Adrenal gland (tissue), 12 donors: ENCODE measurements around the gene NSG1. TPM values are rescaled to one million over a fixed set of nuclear protein-coding genes. Genes with fewer than 3 reads are reported as not detected.

Experiments
- DNase-seq, 7 donors: peaks; one replicate each; pipeline ENCODE4 v3.0.0-alpha.2; 2019 to 2020
- H3K27ac ChIP-seq, 5 donors: fragments of 200-600 bp; sonication (generic) in 4 of 5; 1 replicate in 3 of 5; 2 replicates in 2 of 5; pipeline versions ENCODE4 v1.5.1 to v1.8.0; 2016 to 2020; ENCODE audit warnings: mild to moderate bottlenecking in 1 of 5
- H3K27me3 ChIP-seq: fragments of 200-600 bp; 2 replicates; pipeline ENCODE4 v1.8.0; 2021
- H3K36me3 ChIP-seq, 2 donors: fragments of 200-600 bp; replicated peaks in 1 of 2; 1 replicate in 1 of 2; 2 replicates in 1 of 2; pipeline versions ENCODE4 v1.5.1 to v1.8.0; 2018 to 2022
- H3K4me1 ChIP-seq, 2 donors: fragments of 200-600 bp; replicated peaks in 1 of 2; 1 replicate in 1 of 2; 2 replicates in 1 of 2; pipeline versions ENCODE4 v1.5.1 to v1.8.0; 2018 to 2021
- H3K4me3 ChIP-seq, 4 donors: fragments of 200-600 bp; sonication (generic) in 3 of 4; one replicate each; pipeline ENCODE4 v1.5.1; 2016 to 2018
- H3K9me3 ChIP-seq, 3 donors: fragments of 200-600 bp; sonication (generic) in 1 of 3; replicated peaks in 1 of 3; 1 replicate in 2 of 3; 2 replicates in 1 of 3; pipeline versions ENCODE4 v1.5.1 to v1.8.0; 2016 to 2021
- POLR2A ChIP-seq, 2 donors: fragments of 450-650 bp; IDR thresholded peaks; one replicate each; pipeline ENCODE4 v1.6.1; 2017; ENCODE audit warnings: antibody characterized with exemption in 2 of 2, mild to moderate bottlenecking in 2 of 2, moderate library complexity in 1 of 2
- WGBS, 4 donors: extraction: QIAGEN DNeasy Blood & Tissue Kit in 2 of 4; methylation state at CpG; one replicate each; pipeline versions ENCODE4 v1.1.5 to v1.1.7; 2013 to 2017; 5-methylcytosine and 5-hydroxymethylcytosine counted together
- intact Hi-C, 2 donors: fragments of 100-400 bp; cut with DNase I; formaldehyde crosslinking; loops; one replicate each; pipeline versions ENCODE4 v1.14.1 to v1.15.0; 2022 to 2023
- polyA plus RNA-seq, 3 donors: library from polyadenylated mRNA; stranded (reverse); fragments of 200-250 nt in 2 of 3; fragments of 350-450 nt in 1 of 3; fragmentation: Illumina TruSeq in 1 of 3; extraction: RNeasy Lipid Tissue Mini Kit (QIAGEN cat#74804) in 1 of 3; gene quantifications; one replicate each; pipeline ENCODE4 v1.2.3, GENCODE V29; 2013 to 2014
- total RNA-seq, 9 donors: library from RNA; depleted of rRNA in 4 of 9; stranded (reverse); fragments of >200 nt in 4 of 9; fragments of 120-200 nt in 1 of 9; fragmentation: NEBNext Ultra II Directional in 1 of 9; extraction: Animal tissue kit (Norgen Biotek cat#: 25700) in 1 of 9; gene quantifications; one replicate each; pipeline versions ENCODE4 v1.1.0 to v1.2.4, GENCODE V29; 2013 to 2023
- TF ChIP-seq, protein P1 (sequence below), 6 experiments: fragments of 450-650 bp in 4 of 6; fragments of 200-600 bp in 2 of 6; sonication (generic) in 1 of 6; IDR thresholded peaks; 1 replicate in 5 of 6; 2 replicates in 1 of 6; pipeline versions ENCODE4 v1.5.1 to v1.8.0; 2016 to 2021; ENCODE audit warnings: antibody characterized with exemption in 6 of 6, mild to moderate bottlenecking in 2 of 6, moderate library complexity in 1 of 6
- donor health status: healthy with polysubstance abuse.
- donor health status: Bipolar disorder and iron deficiency.
- donor health status: DM: yes; HTN: yes; CAD: no.
- donor health status: DM: no; HTN: no; CAD: no.
- donor health status: DM: no; HTN: no; CAD: no.
- donor health status: DM: yes; HTN: yes; CAD: no.

Gene NSG1
- total and polyA plus RNA-seq, 12 donors: 1.4 to 42.7 (median 9.9) TPM

DNA sequence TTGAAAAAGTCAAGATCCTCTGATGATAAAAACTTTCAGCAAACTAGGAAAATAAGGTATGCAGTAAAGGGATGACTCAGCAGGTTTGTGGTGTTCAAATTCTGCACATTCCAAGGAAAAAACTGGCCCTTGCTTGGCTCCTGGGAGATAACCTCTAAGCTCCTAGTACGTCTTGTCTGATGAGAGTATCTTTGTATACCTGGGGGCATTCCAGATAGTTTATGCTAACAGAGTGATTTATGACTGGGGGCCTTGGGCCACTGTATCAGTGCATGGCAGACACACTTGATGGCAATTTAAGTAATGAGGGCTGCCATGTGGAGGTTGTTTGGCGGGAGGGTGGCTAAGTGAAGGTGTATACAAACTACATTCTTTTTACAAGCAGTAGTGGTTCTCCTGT, 56.9 kb downstream of the NSG1 start:
- H3K36me3 ChIP-seq: no peaks in the 10 kb centered on the region
- no peaks in the 10 kb centered on the region for H3K9me3 ChIP-seq
- intact Hi-C loops: no loop called here
- 42 to 70% (median 61%) methylated on average over 1 to 2 of the region's 2 CpGs for whole genome bisulfite sequencing, 4 donors
- no peak overlapping the region for H3K4me3 ChIP-seq
- no peaks in the 10 kb centered on the region for H3K4me1 ChIP-seq
- no peak for DNase-seq
- H3K27me3 ChIP-seq: no peaks in the 10 kb centered on the region
- TF ChIP-seq, protein P1, sequence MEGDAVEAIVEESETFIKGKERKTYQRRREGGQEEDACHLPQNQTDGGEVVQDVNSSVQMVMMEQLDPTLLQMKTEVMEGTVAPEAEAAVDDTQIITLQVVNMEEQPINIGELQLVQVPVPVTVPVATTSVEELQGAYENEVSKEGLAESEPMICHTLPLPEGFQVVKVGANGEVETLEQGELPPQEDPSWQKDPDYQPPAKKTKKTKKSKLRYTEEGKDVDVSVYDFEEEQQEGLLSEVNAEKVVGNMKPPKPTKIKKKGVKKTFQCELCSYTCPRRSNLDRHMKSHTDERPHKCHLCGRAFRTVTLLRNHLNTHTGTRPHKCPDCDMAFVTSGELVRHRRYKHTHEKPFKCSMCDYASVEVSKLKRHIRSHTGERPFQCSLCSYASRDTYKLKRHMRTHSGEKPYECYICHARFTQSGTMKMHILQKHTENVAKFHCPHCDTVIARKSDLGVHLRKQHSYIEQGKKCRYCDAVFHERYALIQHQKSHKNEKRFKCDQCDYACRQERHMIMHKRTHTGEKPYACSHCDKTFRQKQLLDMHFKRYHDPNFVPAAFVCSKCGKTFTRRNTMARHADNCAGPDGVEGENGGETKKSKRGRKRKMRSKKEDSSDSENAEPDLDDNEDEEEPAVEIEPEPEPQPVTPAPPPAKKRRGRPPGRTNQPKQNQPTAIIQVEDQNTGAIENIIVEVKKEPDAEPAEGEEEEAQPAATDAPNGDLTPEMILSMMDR (IDR thresholded peaks at IDR 0.05): no peak
- no peak for TF ChIP-seq POLR2A (IDR thresholded peaks at IDR 0.05)
- H3K27ac ChIP-seq: no peak overlapping the region

DNA sequence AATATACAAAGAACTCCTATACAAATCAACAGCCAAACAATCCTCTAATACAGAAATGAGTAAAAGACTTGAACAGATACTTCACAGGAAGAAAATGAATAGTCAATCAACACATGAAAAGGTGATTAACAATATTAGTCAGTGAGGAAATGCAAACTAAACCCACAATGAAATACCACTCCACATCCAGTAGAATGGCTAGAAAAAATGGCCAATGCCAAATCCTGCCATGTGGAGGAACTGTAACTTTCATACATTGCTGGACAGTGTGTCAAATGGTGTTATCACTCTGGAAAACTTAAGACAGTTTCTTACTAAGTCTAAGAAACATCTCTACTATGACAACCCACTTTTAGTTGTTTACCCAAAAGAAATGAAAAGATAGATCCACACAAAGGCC, 59.5 kb downstream of the NSG1 start:
- no peak overlapping the region for H3K27ac ChIP-seq
- H3K9me3 ChIP-seq: no peaks in the 10 kb centered on the region
- H3K36me3 ChIP-seq: no peaks in the 10 kb centered on the region
- intact Hi-C loops: no loop called here
- no peak overlapping the region for H3K4me3 ChIP-seq
- TF ChIP-seq, protein P1 (IDR thresholded peaks at IDR 0.05): no peak
- no peak for TF ChIP-seq POLR2A (IDR thresholded peaks at IDR 0.05)
- no peak for DNase-seq
- H3K27me3 ChIP-seq: no peaks in the 10 kb centered on the region
- H3K4me1 ChIP-seq: no peaks in the 10 kb centered on the region

DNA sequence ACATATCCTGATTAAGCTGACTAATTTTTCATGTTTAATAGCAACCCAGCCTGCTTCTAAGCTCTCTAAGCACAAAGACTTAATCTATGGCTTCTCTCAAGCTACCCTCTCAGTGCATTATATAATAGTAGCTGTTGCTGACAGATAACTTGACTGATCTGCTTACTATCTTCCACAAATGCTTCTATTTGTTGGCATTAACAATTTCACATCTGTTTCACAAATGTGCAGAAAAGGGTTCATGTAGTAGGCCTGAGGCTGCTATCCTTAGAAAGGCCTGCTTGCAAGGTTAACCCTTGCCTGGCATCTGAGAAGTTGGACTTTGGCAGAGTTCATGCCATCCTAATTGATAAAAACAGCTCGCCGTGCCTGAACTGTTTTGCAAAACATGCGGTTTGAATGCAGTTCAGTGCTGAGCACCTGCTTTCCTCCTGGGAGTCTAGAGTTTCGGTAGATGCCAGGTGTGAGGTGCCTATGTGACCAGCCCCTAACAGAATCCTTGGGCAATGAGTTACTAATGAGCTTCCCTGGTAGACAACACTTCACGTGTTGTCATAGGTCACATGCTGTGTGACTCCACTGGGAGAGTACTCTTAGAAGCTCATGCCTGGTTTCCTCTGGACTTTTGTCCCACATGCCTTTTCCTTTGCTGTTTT, 68.4 kb downstream of the NSG1 start:
- WGBS, 4 donors: 81 to 92% (median 86%) methylated on average over 2 to 5 of the region's 5 CpGs

DNA sequence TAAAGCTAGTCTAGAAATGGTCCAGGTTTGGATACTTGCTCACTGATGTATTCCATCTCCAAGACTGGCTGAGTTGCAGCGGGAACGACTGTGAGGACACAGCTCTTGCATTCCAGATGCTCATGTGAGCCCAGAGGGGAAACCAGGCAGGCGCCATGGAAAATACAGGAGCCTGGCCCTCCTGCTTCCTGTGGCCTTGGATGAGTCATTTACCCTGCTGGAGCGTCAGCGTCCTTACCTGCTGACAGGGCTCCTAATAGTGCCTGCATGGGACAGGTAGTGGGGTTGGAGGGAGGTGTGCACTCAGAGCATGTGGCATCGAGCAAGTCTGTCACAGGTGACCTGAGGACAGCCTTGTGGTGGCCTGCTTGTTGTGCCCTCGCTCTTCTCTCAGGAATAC, 69.4 kb downstream of the NSG1 start:
- peaks cover 0 to 52% of the 10 kb centered on the region in 2 donors for H3K36me3 ChIP-seq

More for the DNA sequence above, 68.4 kb downstream of the NSG1 start:
- no peak for DNase-seq
- Histone ChIP-seq H3K4me3 (no peak overlapping the region), H3K27ac (peak overlapping the region in 1 of 5 donors; percentile 24), H3K4me1 (peaks cover 0 to 20% of the 10 kb centered on the region in 2 donors), H3K36me3 (peaks cover 0 to 52% of the 10 kb centered on the region in 2 donors), H3K27me3 (no peaks in the 10 kb centered on the region), H3K9me3 (no peaks in the 10 kb centered on the region)
- intact Hi-C loops: no loop called here
- TF ChIP-seq POLR2A (IDR thresholded peaks at IDR 0.05): no peak
- TF ChIP-seq, protein P1 (IDR thresholded peaks at IDR 0.05): no peak

More for the DNA sequence above, 69.4 kb downstream of the NSG1 start:
- Histone ChIP-seq H3K27ac (peak overlapping the region in 2 of 5 donors; percentile 50 to 69), H3K4me3 (no peak overlapping the region), H3K4me1 (peaks cover 7 to 30% of the 10 kb centered on the region in 2 donors), H3K27me3 (no peaks in the 10 kb centered on the region), H3K9me3 (no peaks in the 10 kb centered on the region)
- intact Hi-C loops: no loop called here
- 57 to 71% (median 66%) methylated on average over 7 of the region's 7 CpGs for WGBS, 4 donors
- peak in 5 of 7 donors; percentile 48 to 65 (median 62) for DNase-seq
- TF ChIP-seq, protein P1 (IDR thresholded peaks at IDR 0.05): no peak
- TF ChIP-seq POLR2A (IDR thresholded peaks at IDR 0.05): no peak
